A673 (cell line): ENCODE results near the gene ABCG1. TPM values are rescaled to one million over a fixed set of nuclear protein-coding genes. Genes with fewer than 3 reads are reported as not detected.

Experiments used
- BruUV-seq: library from RNA; stranded (reverse); fragments of 400-500 nt; replicated peaks from 2 replicates; lab custom pipeline; 2021; lab: Mats Ljungman, UMichigan
- CTCF ChIA-PET: fragments of 300-600 bp; sonication (Branson Sonifier 250); formaldehyde crosslinking; loops from one replicate; lab custom pipeline; 2022; ENCODE audit warnings: antibody characterized with exemption; lab: Charles Lee
- POLR2A ChIA-PET: fragments of 300-600 bp; sonication (Branson Sonifier 250); formaldehyde crosslinking; loops from one replicate; lab custom pipeline; 2022; ENCODE audit warnings: antibody characterized with exemption; ENCODE audit not compliant: low non-redundant PET; lab: Charles Lee
- DNase-seq: peaks from one replicate; pipeline ENCODE4 v3.0.0-alpha.2; 2015; ENCODE audit warnings: low spot score
- H3K27ac ChIP-seq: fragments of 200-600 bp; sonication (generic); 2 replicates; pipeline ENCODE4 v1.5.1; 2016; ENCODE audit warnings: mixed run types, low read depth, mild to moderate bottlenecking, mixed read lengths, antibody characterized with exemption, low read length; ENCODE audit not compliant: poor library complexity, severe bottlenecking
- H3K27me3 ChIP-seq: fragments of 200-600 bp; sonication (generic); replicated peaks from 2 replicates; pipeline ENCODE4 v1.6.1; 2017; ENCODE audit warnings: mixed run types, low read depth, mild to moderate bottlenecking, mixed read lengths, antibody characterized with exemption, low read length; ENCODE audit not compliant: insufficient read depth, poor library complexity
- H3K36me3 ChIP-seq: fragments of 200-600 bp; sonication (generic); 2 replicates; pipeline ENCODE4 v1.6.1; 2016; ENCODE audit warnings: mixed run types, mild to moderate bottlenecking, mixed read lengths, antibody characterized with exemption, low read length; ENCODE audit not compliant: insufficient read depth, poor library complexity, severe bottlenecking
- H3K4me1 ChIP-seq: fragments of 200-600 bp; sonication (generic); 2 replicates; pipeline ENCODE4 v1.6.1; 2017; ENCODE audit warnings: mixed run types, mild to moderate bottlenecking, mixed read lengths, antibody characterized with exemption, low read length; ENCODE audit not compliant: insufficient read depth, poor library complexity, severe bottlenecking
- H3K4me3 ChIP-seq: fragments of 200-600 bp; sonication (generic); 2 replicates; pipeline ENCODE4 v1.5.1; 2016; ENCODE audit warnings: low read depth, mixed run types, mild to moderate bottlenecking, mixed read lengths, low read length; ENCODE audit not compliant: poor library complexity, severe bottlenecking
- H3K9me3 ChIP-seq: fragments of 200-600 bp; sonication (generic); 2 replicates; pipeline ENCODE4 v1.6.1; 2016; ENCODE audit warnings: mixed run types, low read depth, mild to moderate bottlenecking, mixed read lengths, antibody characterized with exemption, low read length; ENCODE audit not compliant: poor library complexity, severe bottlenecking
- EZH2 ChIP-seq: fragments of 200-600 bp; sonication (generic); IDR thresholded peaks from 2 replicates; pipeline ENCODE4 v1.6.1; 2017; ENCODE audit warnings: borderline replicate concordance, low read depth, mild to moderate bottlenecking, mixed read lengths, antibody characterized with exemption, low read length; ENCODE audit not compliant: poor library complexity, severe bottlenecking
- intact Hi-C: fragments of 100-400 bp; cut with micrococcal nuclease; formaldehyde crosslinking; loops from one replicate; pipeline ENCODE4 v1.10.0; 2022; ENCODE audit not compliant: unreplicated experiment
- total RNA-seq: library from RNA; stranded (reverse); gene quantifications from 2 replicates; pipeline ENCODE4 v1.2.3, GENCODE V29; 2021
- TF ChIP-seq, protein P1 (sequence below): fragments of 300-800, 200-600 bp; sonication (generic); conservative IDR thresholded peaks from 2 replicates; pipeline ENCODE4 v1.5.1; 2017; ENCODE audit warnings: low read depth, mild to moderate bottlenecking, antibody characterized with exemption, low read length, moderate library complexity, mixed read lengths

The ABCG1 gene
- total RNA-seq, 1 experiment from 2014 or later, result 3.4 TPM

DNA sequence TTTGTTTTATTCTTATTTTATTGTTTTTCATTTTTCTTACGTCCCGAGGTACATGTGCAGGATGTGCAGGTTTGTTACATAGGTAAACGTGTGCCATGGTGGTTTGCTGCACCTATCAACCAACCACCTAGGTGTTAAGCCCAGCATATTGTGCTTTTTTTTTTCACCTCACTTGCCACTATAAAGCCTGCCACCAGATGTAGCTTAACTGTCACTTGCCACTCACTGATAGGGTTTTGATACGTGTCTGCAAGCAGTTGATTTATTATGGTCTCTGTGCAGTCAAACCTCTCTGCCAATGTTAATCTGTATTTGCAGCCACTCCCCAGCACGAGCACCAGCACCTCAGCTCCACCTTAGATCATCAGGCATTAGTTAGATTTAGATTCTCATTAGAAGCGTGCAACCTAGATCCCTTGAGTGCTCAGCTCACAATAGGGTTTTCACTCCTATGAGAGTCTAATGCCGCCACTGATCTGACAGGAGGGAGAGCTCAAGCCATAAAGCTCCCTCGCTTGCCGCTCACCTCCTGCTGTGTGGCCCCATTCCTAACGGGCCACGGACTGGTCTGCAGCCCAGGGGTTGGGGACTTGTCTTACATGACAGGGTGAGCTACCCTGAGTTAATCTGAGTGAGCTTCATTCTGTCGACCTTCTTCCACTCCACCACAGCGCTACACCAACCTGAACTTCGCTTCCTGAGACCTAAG, 17.9 kb upstream of the ABCG1 start:
- DNase-seq, result no peak
- H3K4me1 ChIP-seq, result peaks cover 20% of the 10 kb centered on the region
- CTCF ChIA-PET, result no interaction called here
- H3K36me3 ChIP-seq, result no peaks in the 10 kb centered on the region
- no peak overlapping the region for H3K4me3 ChIP-seq
- peaks cover 5% of the 10 kb centered on the region for H3K9me3 ChIP-seq
- intact Hi-C loops, result no loop called here
- BruUV-seq, result no TSS peak
- no peak overlapping the region for H3K27ac ChIP-seq
- POLR2A ChIA-PET, result no interaction called here
- H3K27me3 ChIP-seq, result no peaks in the 10 kb centered on the region
- no peak for TF ChIP-seq EZH2
- TF ChIP-seq, protein P1, sequence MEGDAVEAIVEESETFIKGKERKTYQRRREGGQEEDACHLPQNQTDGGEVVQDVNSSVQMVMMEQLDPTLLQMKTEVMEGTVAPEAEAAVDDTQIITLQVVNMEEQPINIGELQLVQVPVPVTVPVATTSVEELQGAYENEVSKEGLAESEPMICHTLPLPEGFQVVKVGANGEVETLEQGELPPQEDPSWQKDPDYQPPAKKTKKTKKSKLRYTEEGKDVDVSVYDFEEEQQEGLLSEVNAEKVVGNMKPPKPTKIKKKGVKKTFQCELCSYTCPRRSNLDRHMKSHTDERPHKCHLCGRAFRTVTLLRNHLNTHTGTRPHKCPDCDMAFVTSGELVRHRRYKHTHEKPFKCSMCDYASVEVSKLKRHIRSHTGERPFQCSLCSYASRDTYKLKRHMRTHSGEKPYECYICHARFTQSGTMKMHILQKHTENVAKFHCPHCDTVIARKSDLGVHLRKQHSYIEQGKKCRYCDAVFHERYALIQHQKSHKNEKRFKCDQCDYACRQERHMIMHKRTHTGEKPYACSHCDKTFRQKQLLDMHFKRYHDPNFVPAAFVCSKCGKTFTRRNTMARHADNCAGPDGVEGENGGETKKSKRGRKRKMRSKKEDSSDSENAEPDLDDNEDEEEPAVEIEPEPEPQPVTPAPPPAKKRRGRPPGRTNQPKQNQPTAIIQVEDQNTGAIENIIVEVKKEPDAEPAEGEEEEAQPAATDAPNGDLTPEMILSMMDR, result no peak

DNA sequence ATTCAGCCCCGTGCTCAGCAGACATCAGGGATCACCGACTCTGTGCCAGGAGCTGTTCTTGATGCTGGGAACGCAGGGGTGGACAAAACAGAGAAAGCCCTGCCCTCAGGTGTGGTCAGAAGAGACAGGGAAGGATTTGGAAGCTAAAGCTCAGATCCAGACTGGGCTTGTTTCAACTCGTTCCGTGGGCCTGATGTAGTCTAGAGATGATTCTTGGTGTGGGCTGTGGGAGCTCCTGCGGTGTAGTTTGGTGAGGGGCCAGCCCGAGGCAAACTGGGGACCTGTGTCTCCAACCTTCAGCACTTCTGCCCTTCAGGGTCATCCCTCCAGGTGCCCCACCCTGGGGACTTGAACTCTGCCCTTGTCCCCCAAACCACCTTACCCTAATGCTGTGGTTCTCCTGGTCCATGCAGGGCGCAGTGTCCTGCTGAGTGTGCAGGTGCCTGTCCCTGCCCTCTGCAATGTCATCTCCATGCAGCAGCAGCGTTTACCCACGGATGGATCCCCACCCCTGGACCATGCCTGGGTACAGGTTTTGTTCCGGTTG, 17.3 kb upstream of the ABCG1 start:
- BruUV-seq, result no TSS peak
- POLR2A ChIA-PET, result no interaction called here
- no peak for TF ChIP-seq EZH2
- TF ChIP-seq, protein P1, result no peak
- intact Hi-C loops, result no loop called here
- Histone ChIP-seq H3K27ac (no peak overlapping the region), H3K9me3 (peaks cover 5% of the 10 kb centered on the region), H3K27me3 (no peaks in the 10 kb centered on the region), H3K36me3 (no peaks in the 10 kb centered on the region), H3K4me3 (no peak overlapping the region), H3K4me1 (peaks cover 20% of the 10 kb centered on the region)
- DNase-seq, result no peak
- CTCF ChIA-PET, result no interaction called here

DNA sequence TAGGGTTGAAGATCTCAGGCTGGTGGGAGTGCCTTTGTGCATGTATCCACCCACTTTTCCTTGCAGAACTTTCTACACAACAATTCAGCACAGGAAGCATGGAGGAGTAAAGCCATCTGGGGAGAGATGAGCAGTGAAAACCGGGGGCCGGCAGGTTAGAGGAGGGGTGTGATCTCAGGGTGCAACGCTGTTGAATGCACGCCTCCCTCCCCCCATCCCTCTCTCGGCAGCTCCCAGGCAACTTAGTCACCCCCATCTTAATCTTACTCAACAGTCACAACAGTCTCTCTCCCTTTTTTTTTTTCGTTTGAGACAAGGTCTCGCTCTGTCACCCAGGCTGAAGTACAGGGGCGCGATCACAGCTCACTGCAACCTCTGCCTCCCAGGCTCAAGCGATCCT, 16.6 kb upstream of the ABCG1 start:
- Histone ChIP-seq H3K36me3 (no peaks in the 10 kb centered on the region), H3K27me3 (no peaks in the 10 kb centered on the region), H3K9me3 (peaks cover 5% of the 10 kb centered on the region), H3K4me3 (no peak overlapping the region), H3K27ac (no peak overlapping the region), H3K4me1 (peaks cover 20% of the 10 kb centered on the region)
- no peak for TF ChIP-seq EZH2
- TF ChIP-seq, protein P1, result no peak
- POLR2A ChIA-PET, result no interaction called here
- DNase-seq, result no peak
- intact Hi-C loops, result no loop called here
- CTCF ChIA-PET, result no interaction called here
- BruUV-seq, result no TSS peak
